B cell (primary cell): Measurements from ENCODE around the gene RBM4B.

ENCODE experiments used
- EZH2 ChIP-seq: IDR thresholded peaks from 2 replicates; pipeline ENCODE4 v1.6.1; 2012; ENCODE audit warnings: borderline replicate concordance, low read depth, mild to moderate bottlenecking, moderate library complexity, low read length; ENCODE audit not compliant: insufficient read depth, poor library complexity, severe bottlenecking
- TF ChIP-seq, protein P1 (sequence below): fragments of 200-600 bp; IDR thresholded peaks from one replicate; pipeline ENCODE4 v1.8.0; 2022; ENCODE audit warnings: antibody characterized with exemption, mild to moderate bottlenecking

DNA sequence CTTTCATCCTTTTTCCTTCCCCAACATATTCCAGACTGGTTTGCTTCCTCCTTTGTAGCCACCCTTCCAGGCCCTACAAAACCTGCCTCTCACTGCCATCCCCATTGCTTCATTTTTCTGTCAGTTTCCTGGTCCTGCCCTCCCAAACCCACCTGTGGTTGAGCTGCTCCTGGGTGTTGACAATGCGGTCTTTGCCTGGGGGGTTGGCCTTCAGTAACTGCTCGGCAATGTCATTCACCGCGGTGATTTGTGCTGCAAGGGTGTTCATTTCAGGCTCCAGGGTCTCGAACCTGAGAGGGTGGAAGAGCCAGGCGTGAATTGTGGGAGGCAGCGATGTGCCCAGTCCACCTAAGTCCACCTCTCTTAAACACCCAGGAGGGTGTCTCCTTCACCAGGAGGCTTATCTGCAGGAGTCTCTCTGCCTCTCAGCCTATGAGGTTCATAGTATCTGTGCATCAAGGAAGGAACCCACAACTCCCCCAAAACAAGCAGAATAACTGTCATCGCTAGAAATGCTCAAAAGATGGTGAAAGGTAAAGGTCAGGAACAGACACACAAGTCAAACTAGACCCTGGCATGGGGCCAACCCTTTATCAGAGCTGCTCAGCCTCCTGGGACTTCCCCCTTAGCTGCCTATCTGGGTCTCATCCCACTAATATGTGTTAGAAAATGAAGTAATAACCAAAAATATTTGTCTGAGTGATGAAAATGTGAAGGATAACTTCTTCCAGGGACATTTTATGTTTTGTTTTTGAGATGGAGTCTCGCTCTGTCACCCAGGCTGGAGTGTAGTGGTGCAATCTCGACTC, 23.9 kb upstream of the RBM4B start:
- TF ChIP-seq, protein P1, sequence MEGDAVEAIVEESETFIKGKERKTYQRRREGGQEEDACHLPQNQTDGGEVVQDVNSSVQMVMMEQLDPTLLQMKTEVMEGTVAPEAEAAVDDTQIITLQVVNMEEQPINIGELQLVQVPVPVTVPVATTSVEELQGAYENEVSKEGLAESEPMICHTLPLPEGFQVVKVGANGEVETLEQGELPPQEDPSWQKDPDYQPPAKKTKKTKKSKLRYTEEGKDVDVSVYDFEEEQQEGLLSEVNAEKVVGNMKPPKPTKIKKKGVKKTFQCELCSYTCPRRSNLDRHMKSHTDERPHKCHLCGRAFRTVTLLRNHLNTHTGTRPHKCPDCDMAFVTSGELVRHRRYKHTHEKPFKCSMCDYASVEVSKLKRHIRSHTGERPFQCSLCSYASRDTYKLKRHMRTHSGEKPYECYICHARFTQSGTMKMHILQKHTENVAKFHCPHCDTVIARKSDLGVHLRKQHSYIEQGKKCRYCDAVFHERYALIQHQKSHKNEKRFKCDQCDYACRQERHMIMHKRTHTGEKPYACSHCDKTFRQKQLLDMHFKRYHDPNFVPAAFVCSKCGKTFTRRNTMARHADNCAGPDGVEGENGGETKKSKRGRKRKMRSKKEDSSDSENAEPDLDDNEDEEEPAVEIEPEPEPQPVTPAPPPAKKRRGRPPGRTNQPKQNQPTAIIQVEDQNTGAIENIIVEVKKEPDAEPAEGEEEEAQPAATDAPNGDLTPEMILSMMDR: no peak
- no peak for TF ChIP-seq EZH2
